Measurements from ENCODE around the gene CBR4.
"Not testable (repeated sequence)": the region's sequence is repeated elsewhere in the genome, so short reads cannot be mapped to it uniquely, and the experiment has no call there.

Gene CBR4

GRCh38 chr4:168993714-168994510 lies 16.1 kb downstream of the CBR4 start:
- H3K36me3 ChIP-seq (ENCODE audit: insufficient read depth, low read length): peaks cover 63% of the 10 kb centered on the region
- no peak overlapping the region for H3K9ac ChIP-seq (ENCODE audit: insufficient read length)
- no peak overlapping the region for H3K4me3 ChIP-seq
- no peak for DNase-seq (ENCODE audit: low read depth, low spot score)
- H3K27ac ChIP-seq: no peak overlapping the region
- no peaks in the 10 kb centered on the region for H3K9me3 ChIP-seq (ENCODE audit: low read depth, low read length)
- TF ChIP-seq POLR2AphosphoS5 (IDR thresholded peaks at IDR 0.05; ENCODE audit: borderline replicate concordance, low read depth, low read length) (no peak), FOXP2 (optimal IDR thresholded peaks at IDR 0.05; ENCODE audit: control extremely low read depth, extremely low read length, insufficient read depth) (no peak), EZH2 (IDR thresholded peaks at IDR 0.05) (no peak)

DNA sequence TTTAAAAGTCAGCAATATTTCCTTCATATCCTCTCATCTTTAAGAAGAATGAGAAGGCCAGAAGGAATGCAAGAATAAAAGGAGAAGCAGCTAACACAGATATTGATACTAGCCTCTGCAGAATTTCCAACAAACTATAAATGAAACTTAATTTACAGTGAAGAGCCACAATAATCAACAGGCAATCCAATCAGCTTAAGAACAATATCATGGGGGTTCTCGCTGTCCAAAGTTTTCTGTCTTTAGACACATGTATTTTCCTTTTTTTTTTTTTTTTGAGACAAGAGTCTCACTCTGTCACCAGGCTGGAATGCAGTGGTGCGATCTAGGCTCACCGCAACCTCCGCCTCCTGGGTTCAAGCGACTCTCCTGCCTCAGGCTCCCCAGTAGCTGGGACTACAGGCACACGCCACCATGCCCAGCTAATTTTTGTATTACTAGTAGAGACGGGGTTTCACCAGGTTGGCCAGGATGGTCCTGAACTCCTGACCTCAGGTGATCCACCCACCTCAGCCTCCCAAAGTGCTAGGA lies 17.0 kb downstream of the CBR4 start:
- Histone ChIP-seq H3K36me3 (ENCODE audit: insufficient read depth, low read length) (peaks cover 59% of the 10 kb centered on the region), H3K27ac (peak overlapping the region; percentile 51; the same call in 1 of the 2 replicates)
- H3K9ac ChIP-seq (ENCODE audit: insufficient read length); DNase-seq (ENCODE audit: low read depth, low spot score); H3K4me3 ChIP-seq; H3K9me3 ChIP-seq (ENCODE audit: low read depth, low read length): not testable (repeated sequence)

GRCh38 chr4:168981942-168982341 lies 28.1 kb downstream of the CBR4 start:
- TF ChIP-seq FOXP2 (optimal IDR thresholded peaks at IDR 0.05; ENCODE audit: control extremely low read depth, extremely low read length, insufficient read depth) (no peak), POLR2AphosphoS5 (IDR thresholded peaks at IDR 0.05; ENCODE audit: borderline replicate concordance, low read depth, low read length) (no peak), EZH2 (IDR thresholded peaks at IDR 0.05) (no peak)
- Histone ChIP-seq H3K9me3 (ENCODE audit: low read depth, low read length) (peaks cover 7% of the 10 kb centered on the region; the same call in 1 of the 2 replicates), H3K27ac (no peak overlapping the region), H3K4me3 (no peak overlapping the region), H3K36me3 (ENCODE audit: insufficient read depth, low read length) (peaks cover 97% of the 10 kb centered on the region), H3K9ac (ENCODE audit: insufficient read length) (no peak overlapping the region)
- DNase-seq (ENCODE audit: low read depth, low spot score): no peak

DNA sequence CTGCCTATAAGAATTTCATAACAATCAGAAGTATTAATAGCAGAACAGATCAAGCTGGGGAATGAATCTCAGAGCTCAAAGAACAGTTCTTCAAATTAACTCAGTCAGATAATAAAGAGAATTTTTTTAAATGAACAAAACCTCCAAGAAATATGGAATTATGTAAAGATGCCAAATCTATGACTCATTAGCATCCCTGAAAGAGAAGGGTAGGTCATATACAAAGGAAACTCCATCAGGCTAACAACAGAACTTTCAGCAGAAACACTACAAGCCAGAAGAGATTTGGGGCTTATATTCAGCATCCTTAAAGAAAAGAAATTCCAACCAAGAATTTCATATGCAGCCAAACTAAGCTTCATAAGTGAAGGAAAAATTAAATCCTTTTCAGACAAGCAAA lies 28.6 kb downstream of the CBR4 start:
- Histone ChIP-seq H3K9me3 (ENCODE audit: low read depth, low read length) (peaks cover 7% of the 10 kb centered on the region; the same call in 1 of the 2 replicates), H3K9ac (ENCODE audit: insufficient read length) (no peak overlapping the region), H3K27ac (no peak overlapping the region), H3K4me3 (no peak overlapping the region), H3K36me3 (ENCODE audit: insufficient read depth, low read length) (peaks cover 98% of the 10 kb centered on the region)
- no peak for TF ChIP-seq POLR2AphosphoS5 (IDR thresholded peaks at IDR 0.05; ENCODE audit: borderline replicate concordance, low read depth, low read length)
- no peak for TF ChIP-seq EZH2 (IDR thresholded peaks at IDR 0.05)
- TF ChIP-seq FOXP2 (optimal IDR thresholded peaks at IDR 0.05; ENCODE audit: control extremely low read depth, extremely low read length, insufficient read depth): no peak
- DNase-seq (ENCODE audit: low read depth, low spot score): no peak

DNA sequence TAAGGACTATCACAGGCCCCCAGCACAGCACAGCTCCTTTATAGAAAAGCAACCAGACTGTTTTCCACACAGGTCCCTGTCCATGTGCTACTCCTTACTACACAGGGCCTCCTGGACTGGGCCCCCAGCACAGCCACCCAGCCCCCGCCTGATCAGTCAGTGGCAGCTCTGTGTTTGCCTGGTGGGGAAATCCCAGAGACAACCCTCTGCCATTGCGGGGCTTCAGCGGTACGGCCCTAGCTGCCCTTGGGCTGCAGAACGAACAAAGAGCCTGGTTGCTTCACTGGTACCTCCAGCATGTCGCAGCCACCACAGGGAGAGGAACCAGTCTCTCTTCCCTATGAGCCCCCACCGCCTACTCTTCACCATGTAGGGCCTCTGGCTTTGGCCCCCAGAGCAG lies 30.7 kb downstream of the CBR4 start:
- DNase-seq (ENCODE audit: low read depth, low spot score): no peak
- Histone ChIP-seq H3K27ac (no peak overlapping the region), H3K4me3 (no peak overlapping the region), H3K36me3 (ENCODE audit: insufficient read depth, low read length) (peaks cover 98% of the 10 kb centered on the region), H3K9me3 (ENCODE audit: low read depth, low read length) (peaks cover 13% of the 10 kb centered on the region), H3K9ac (ENCODE audit: insufficient read length) (no peak overlapping the region)
- TF ChIP-seq EZH2 (IDR thresholded peaks at IDR 0.05): no peak
- no peak for TF ChIP-seq POLR2AphosphoS5 (IDR thresholded peaks at IDR 0.05; ENCODE audit: borderline replicate concordance, low read depth, low read length)
- TF ChIP-seq FOXP2 (optimal IDR thresholded peaks at IDR 0.05; ENCODE audit: control extremely low read depth, extremely low read length, insufficient read depth): no peak

DNA sequence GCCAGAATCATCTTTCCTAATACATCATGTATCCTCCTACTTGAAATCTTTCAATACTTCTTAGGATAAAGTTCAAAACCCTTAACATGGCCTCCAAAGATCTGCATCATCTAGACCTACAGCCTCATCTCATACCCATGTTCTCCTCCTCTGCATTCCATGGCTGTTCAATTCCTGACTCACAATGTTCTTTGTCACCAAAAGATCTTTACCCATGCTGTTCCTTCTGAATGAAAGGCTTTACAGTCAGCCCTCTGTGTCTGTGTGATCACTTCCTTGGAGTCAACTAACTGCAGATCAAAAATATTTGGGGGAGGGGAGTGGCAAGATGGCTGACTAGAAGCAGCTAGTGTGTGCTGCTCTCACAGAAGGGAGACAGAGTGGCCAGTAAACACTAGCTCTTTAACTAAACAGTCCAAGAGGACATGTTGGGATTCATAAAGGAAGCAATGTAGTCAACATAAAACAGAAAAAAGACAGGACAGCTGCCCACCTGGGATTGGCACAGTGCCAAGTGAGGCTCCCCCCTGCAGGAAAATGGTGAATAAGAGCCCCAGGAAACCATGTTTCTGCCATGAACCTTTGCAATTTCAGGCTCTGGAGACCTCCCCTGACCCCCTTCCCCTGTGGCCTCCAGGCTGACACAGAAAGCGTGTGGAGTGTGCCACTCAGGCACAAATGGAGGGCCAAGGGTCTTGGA lies 31.9 kb downstream of the CBR4 start:
- H3K4me3 ChIP-seq: no peak overlapping the region
- no peak overlapping the region for H3K27ac ChIP-seq
- peaks cover 13% of the 10 kb centered on the region for H3K9me3 ChIP-seq (ENCODE audit: low read depth, low read length)
- peaks cover 92% of the 10 kb centered on the region for H3K36me3 ChIP-seq (ENCODE audit: insufficient read depth, low read length)
- TF ChIP-seq FOXP2 (optimal IDR thresholded peaks at IDR 0.05; ENCODE audit: control extremely low read depth, extremely low read length, insufficient read depth): no peak
- TF ChIP-seq POLR2AphosphoS5 (IDR thresholded peaks at IDR 0.05; ENCODE audit: borderline replicate concordance, low read depth, low read length): no peak
- no peak for TF ChIP-seq EZH2 (IDR thresholded peaks at IDR 0.05)
- no peak for DNase-seq (ENCODE audit: low read depth, low spot score)
- H3K9ac ChIP-seq (ENCODE audit: insufficient read length): no peak overlapping the region

- Histone ChIP-seq H3K9me3 (ENCODE audit: low read depth, low read length) (peaks cover 10% of the 10 kb centered on the region), H3K27ac (no peak overlapping the region), H3K36me3 (ENCODE audit: insufficient read depth, low read length) (peaks cover 38% of the 10 kb centered on the region), H3K4me3 (no peak overlapping the region), H3K9ac (ENCODE audit: insufficient read length) (no peak overlapping the region)
- TF ChIP-seq EZH2 (IDR thresholded peaks at IDR 0.05) (no peak), POLR2AphosphoS5 (IDR thresholded peaks at IDR 0.05; ENCODE audit: borderline replicate concordance, low read depth, low read length) (no peak), FOXP2 (optimal IDR thresholded peaks at IDR 0.05; ENCODE audit: control extremely low read depth, extremely low read length, insufficient read depth) (no peak)
- no peak for DNase-seq (ENCODE audit: low read depth, low spot score)
Observed at GRCh38 chr4:168972596-168972995, 37.5 kb downstream of the CBR4 start.

GRCh38 chr4:168960716-168961115 lies 49.3 kb downstream of the CBR4 start:
- peak overlapping the region; percentile 40; the same call in 1 of the 2 replicates for H3K27ac ChIP-seq
- TF ChIP-seq EZH2 (IDR thresholded peaks at IDR 0.05): no peak
- TF ChIP-seq FOXP2 (optimal IDR thresholded peaks at IDR 0.05; ENCODE audit: control extremely low read depth, extremely low read length, insufficient read depth): no peak
- TF ChIP-seq POLR2AphosphoS5 (IDR thresholded peaks at IDR 0.05; ENCODE audit: borderline replicate concordance, low read depth, low read length): no peak; the same call in 1 of the 2 replicates
- no peaks in the 10 kb centered on the region for H3K9me3 ChIP-seq (ENCODE audit: low read depth, low read length)
- H3K4me3 ChIP-seq: peak overlapping the region; percentile 20; the same call in 1 of the 2 replicates
- H3K36me3 ChIP-seq (ENCODE audit: insufficient read depth, low read length): 0 out of 2 replicates have a peak, but pooled peaks cover 6% of the 10 kb centered on the region
- DNase-seq (ENCODE audit: low read depth, low spot score): peak; percentile 89
- no peak overlapping the region for H3K9ac ChIP-seq (ENCODE audit: insufficient read length)

Data from SK-N-MC (cell line).